Neural cell (in vitro differentiated cells): ENCODE results near the gene ZSWIM1.

ENCODE experiments used
- CTCF ChIP-seq: fragments of 450-650 bp; IDR thresholded peaks from 2 replicates; pipeline ENCODE4 v1.5.1; 2014; ENCODE audit warnings: antibody characterized with exemption, mild to moderate bottlenecking, moderate library complexity; ENCODE audit not compliant: poor library complexity, severe bottlenecking
- EP300 ChIP-seq: fragments of 450-650 bp; conservative IDR thresholded peaks from 2 replicates; pipeline ENCODE4 v1.6.1; 2014; ENCODE audit warnings: antibody characterized with exemption, mild to moderate bottlenecking, moderate library complexity; ENCODE audit not compliant: poor library complexity, severe bottlenecking

GRCh38 chr20:45873409-45874103, 7.5 kb upstream of the ZSWIM1 start:
- TF ChIP-seq CTCF (no peak), EP300 (no peak)
